A673 (cell line): ENCODE data around the gene NCAPD2.

ENCODE experiments used
- EZH2 ChIP-seq: fragments of 200-600 bp; sonication (generic); IDR thresholded peaks from 2 replicates; pipeline ENCODE4 v1.6.1; 2017; ENCODE audit warnings: borderline replicate concordance, low read depth, mild to moderate bottlenecking, mixed read lengths, antibody characterized with exemption, low read length; ENCODE audit not compliant: poor library complexity, severe bottlenecking
- TF ChIP-seq, protein P1 (sequence below): fragments of 300-800, 200-600 bp; sonication (generic); conservative IDR thresholded peaks from 2 replicates; pipeline ENCODE4 v1.5.1; 2017; ENCODE audit warnings: low read depth, mild to moderate bottlenecking, antibody characterized with exemption, low read length, moderate library complexity, mixed read lengths

DNA sequence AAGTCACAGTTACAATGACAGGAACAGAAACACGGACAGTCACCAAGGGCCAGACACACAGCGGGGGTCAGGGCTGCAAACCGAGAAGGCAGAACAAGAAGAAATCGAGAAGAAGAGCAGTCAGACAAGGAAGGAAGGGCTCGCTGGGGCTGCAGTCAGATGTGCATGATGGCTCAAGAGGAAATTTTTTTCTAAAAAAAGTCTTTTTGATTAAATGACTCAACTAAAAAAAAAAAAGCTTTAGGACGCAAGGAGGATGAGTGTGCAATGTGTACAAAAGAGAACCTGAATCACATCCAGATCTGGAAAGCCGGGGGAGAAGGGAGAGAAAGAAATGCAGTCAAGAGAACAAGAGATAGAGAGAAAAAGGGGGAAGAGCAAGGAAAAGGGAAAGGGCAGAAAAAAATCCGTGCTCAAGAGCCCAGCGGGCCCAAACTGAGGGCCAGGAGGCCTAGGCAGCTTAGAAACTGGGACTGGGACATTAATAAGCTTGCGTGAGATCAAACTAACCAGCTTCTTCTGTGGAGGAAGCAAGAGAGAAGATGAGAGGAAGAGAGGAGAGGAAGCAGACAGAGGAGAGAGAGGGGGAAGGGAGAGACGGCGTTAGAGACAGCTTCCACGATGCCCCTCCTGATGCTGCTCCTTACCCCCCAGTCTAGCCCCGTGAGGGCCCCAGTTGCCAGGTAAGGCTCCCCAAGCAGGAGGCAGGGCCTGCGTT is 55.2 kb downstream of the NCAPD2 start:
- TF ChIP-seq, protein P1, sequence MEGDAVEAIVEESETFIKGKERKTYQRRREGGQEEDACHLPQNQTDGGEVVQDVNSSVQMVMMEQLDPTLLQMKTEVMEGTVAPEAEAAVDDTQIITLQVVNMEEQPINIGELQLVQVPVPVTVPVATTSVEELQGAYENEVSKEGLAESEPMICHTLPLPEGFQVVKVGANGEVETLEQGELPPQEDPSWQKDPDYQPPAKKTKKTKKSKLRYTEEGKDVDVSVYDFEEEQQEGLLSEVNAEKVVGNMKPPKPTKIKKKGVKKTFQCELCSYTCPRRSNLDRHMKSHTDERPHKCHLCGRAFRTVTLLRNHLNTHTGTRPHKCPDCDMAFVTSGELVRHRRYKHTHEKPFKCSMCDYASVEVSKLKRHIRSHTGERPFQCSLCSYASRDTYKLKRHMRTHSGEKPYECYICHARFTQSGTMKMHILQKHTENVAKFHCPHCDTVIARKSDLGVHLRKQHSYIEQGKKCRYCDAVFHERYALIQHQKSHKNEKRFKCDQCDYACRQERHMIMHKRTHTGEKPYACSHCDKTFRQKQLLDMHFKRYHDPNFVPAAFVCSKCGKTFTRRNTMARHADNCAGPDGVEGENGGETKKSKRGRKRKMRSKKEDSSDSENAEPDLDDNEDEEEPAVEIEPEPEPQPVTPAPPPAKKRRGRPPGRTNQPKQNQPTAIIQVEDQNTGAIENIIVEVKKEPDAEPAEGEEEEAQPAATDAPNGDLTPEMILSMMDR = no peak
- TF ChIP-seq EZH2 = no peak
